Panc1 (cell line): ENCODE measurements around the gene RNASE11. TPM values are rescaled to one million over a fixed set of nuclear protein-coding genes. Genes with fewer than 3 reads are reported as not detected.

Experiments used
- ATAC-seq: fragments of 200-7000 bp; cut with Tn5 transposase; 2 replicates; pipeline ENCODE4 v1.9.1; 2020; ENCODE audit warnings: mild to moderate bottlenecking, moderate library complexity
- BruUV-seq: library from RNA; stranded (reverse); fragments of 400-500 nt; replicated peaks from 2 replicates; lab custom pipeline; 2021; lab: Mats Ljungman, UMichigan
- CTCF ChIA-PET: fragments of 300-600 bp; sonication (Branson Sonifier 250); formaldehyde crosslinking; loops from one replicate; lab custom pipeline; 2022; ENCODE audit warnings: antibody characterized with exemption; lab: Charles Lee
- POLR2A ChIA-PET: fragments of 300-600 bp; sonication (Branson Sonifier 250); formaldehyde crosslinking; loops from one replicate; lab custom pipeline; 2022; ENCODE audit warnings: antibody characterized with exemption; lab: Charles Lee
- DNase-seq: peaks from one replicate; pipeline ENCODE4 v3.0.0-alpha.2; 2010; ENCODE audit warnings: low read depth, low spot score
- H3K27ac ChIP-seq: 2 replicates; pipeline ENCODE4 v1.5.1; 2011; ENCODE audit warnings: mild to moderate bottlenecking, low read length, inconsistent platforms
- H3K27me3 ChIP-seq: fragments of 200-500 bp; sonication (Bioruptor generic); 2 replicates; pipeline ENCODE4 v1.6.0; 2014; ENCODE audit warnings: low read length, inconsistent platforms; ENCODE audit not compliant: control insufficient read depth, insufficient read depth
- H3K36me3 ChIP-seq: fragments of 200-500 bp; sonication (Bioruptor generic); 2 replicates; pipeline ENCODE4 v1.5.1; 2014; ENCODE audit warnings: inconsistent platforms, mild to moderate bottlenecking, low read length, moderate library complexity; ENCODE audit not compliant: control insufficient read depth, insufficient read depth
- H3K4me1 ChIP-seq: 2 replicates; pipeline ENCODE4 v1.5.1; 2011; ENCODE audit warnings: inconsistent platforms, mild to moderate bottlenecking, low read length, moderate library complexity; ENCODE audit not compliant: control insufficient read depth, insufficient read depth
- H3K4me3 ChIP-seq, 2 experiments: 2 replicates each; pipeline ENCODE4 v1.5.1; 2011 to 2012; ENCODE audit warnings: low read depth in 2 of 2, low read length in 2 of 2, mild to moderate bottlenecking in 2 of 2, inconsistent platforms in 1 of 2, moderate library complexity in 1 of 2
- H3K9me3 ChIP-seq: fragments of 200-500 bp; sonication (Bioruptor generic); 2 replicates; pipeline ENCODE4 v1.5.1; 2014; ENCODE audit warnings: low read depth, mild to moderate bottlenecking, inconsistent platforms, low read length, moderate library complexity; ENCODE audit not compliant: control insufficient read depth, insufficient read depth
- POLR2AphosphoS5 ChIP-seq: IDR thresholded peaks from 2 replicates; pipeline ENCODE4 v1.6.1; 2012; ENCODE audit warnings: mild to moderate bottlenecking, low read depth, low read length, moderate library complexity
- REST ChIP-seq, 2 experiments: IDR thresholded peaks; 2 replicates each; pipeline ENCODE4 v1.6.1; 2011 to 2012; ENCODE audit warnings: low read depth in 2 of 2, control low read depth in 1 of 2, low read length in 1 of 2, mild to moderate bottlenecking in 1 of 2, moderate library complexity in 1 of 2; ENCODE audit not compliant: insufficient read depth in 1 of 2
- SIN3A ChIP-seq: IDR thresholded peaks from 2 replicates; pipeline ENCODE4 v1.6.1; 2012; ENCODE audit warnings: low read depth, mild to moderate bottlenecking, low read length, moderate library complexity, borderline replicate concordance; ENCODE audit not compliant: insufficient read depth
- TCF7L2 ChIP-seq: IDR thresholded peaks from 2 replicates; pipeline ENCODE4 v1.6.1; 2011; ENCODE audit warnings: mild to moderate bottlenecking, low read depth, low read length, inconsistent platforms
- in situ Hi-C: cut with HindIII; loops from 2 replicates; pipeline ENCODE4 v1.10.0; 2016; ENCODE audit warnings: low sequenced_read_pairs, low pct_unique_long_range_greater_than_20kb
- intact Hi-C: fragments of 100-400 bp; cut with micrococcal nuclease; formaldehyde crosslinking; loops from one replicate; pipeline ENCODE4 v1.10.0; 2022; ENCODE audit not compliant: unreplicated experiment
- total RNA-seq: library from RNA; stranded (reverse); gene quantifications from one replicate; pipeline ENCODE4 v1.2.1, GENCODE V29; 2021; ENCODE audit not compliant: unreplicated experiment
- TF ChIP-seq, protein P1 (sequence below): fragments of 450-650 bp; IDR thresholded peaks from 2 replicates; pipeline ENCODE4 v1.5.1; 2017; ENCODE audit warnings: mild to moderate bottlenecking

The RNASE11 gene
- total RNA-seq, 1 experiment from 2014 or later = not detected

DNA sequence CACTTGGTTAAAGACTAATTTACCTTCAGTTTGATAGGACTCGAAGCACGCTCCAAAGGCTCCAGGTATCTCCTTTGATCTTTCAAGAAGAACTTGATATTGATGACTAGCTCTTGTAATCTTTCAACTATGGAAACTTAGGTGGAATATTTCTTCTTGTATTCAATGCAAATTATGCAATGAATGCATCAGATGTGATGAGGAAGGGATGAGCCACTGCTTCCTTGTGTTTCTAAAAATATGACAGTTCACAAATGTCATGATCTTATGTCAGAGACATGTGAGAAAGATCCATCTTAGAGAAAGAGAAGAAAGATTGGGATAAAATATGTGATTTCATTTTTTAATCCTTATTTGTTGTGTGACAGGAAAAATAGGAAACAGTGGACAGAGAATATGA is 36.9 kb downstream of the RNASE11 start:
- Histone ChIP-seq H3K9me3 (no peaks in the 10 kb centered on the region), H3K36me3 (no peaks in the 10 kb centered on the region), H3K4me3 (no peak overlapping the region), H3K4me1 (no peaks in the 10 kb centered on the region), H3K27me3 (no peaks in the 10 kb centered on the region), H3K27ac (no peak overlapping the region)
- intact Hi-C loops (no loop called here), in situ Hi-C loops (no loop called here)
- DNase-seq = no peak
- ATAC-seq = no peak
- CTCF ChIA-PET = no interaction called here
- TF ChIP-seq TCF7L2 (no peak), POLR2AphosphoS5 (no peak), SIN3A (no peak), REST (IDR thresholded peaks at IDR 0.05; ENCODE audit: insufficient read depth in 1 of 2, low read depth in 2 of 2, low read length in 1 of 2) (no peak)
- TF ChIP-seq, protein P1, sequence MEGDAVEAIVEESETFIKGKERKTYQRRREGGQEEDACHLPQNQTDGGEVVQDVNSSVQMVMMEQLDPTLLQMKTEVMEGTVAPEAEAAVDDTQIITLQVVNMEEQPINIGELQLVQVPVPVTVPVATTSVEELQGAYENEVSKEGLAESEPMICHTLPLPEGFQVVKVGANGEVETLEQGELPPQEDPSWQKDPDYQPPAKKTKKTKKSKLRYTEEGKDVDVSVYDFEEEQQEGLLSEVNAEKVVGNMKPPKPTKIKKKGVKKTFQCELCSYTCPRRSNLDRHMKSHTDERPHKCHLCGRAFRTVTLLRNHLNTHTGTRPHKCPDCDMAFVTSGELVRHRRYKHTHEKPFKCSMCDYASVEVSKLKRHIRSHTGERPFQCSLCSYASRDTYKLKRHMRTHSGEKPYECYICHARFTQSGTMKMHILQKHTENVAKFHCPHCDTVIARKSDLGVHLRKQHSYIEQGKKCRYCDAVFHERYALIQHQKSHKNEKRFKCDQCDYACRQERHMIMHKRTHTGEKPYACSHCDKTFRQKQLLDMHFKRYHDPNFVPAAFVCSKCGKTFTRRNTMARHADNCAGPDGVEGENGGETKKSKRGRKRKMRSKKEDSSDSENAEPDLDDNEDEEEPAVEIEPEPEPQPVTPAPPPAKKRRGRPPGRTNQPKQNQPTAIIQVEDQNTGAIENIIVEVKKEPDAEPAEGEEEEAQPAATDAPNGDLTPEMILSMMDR = no peak
- BruUV-seq = no TSS peak
- POLR2A ChIA-PET = no interaction called here

DNA sequence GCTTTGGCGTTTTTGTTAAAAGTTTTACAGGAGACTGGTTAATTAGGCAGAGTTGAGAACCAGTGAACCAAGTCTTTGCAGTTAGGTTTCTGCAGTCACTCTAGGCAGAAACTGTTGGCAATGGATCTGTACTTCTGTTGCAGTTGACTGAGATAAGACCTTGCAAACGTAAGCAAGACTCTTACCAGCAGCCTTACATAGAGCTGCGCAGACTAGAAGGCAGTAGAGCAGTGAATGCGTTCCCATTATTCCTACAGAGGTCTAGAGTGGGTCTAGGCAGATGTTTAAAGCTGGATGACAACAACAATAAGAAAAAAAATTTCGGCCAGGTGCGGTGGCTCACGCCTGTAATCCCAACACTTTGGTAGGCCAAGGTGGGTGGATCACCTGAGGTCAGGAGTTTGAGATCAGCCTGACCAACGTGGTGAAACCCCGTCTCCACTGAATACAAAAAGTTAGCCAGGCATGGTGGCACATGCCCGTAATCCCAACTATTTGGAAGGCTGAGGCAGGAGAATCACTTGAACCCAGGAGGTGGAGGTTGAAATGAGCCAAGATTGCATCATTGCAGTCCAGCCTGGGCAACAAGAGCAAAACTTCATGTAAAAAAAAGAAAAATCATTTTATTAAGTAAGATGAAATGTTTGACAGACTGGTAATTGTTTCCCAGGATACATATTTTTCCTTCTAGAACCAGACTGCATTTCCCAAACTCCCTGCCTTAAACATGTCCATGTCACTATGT is 39.2 kb downstream of the RNASE11 start:
- CTCF ChIA-PET = no interaction called here
- ATAC-seq (no peak), DNase-seq (no peak)
- BruUV-seq = no TSS peak
- POLR2A ChIA-PET = interaction anchor here (0.6 kb wide), 1 partner anchor 59 kb away, joined by 4 read pairs; no protein-coding TSS in a partner anchor
- Histone ChIP-seq H3K27me3 (0 out of 2 replicates have a peak, but pooled peaks cover 5% of the 10 kb centered on the region), H3K4me1 (no peaks in the 10 kb centered on the region), H3K27ac (no peak overlapping the region), H3K36me3 (no peaks in the 10 kb centered on the region), H3K9me3 (no peaks in the 10 kb centered on the region), H3K4me3 (no peak overlapping the region)
- in situ Hi-C loops (no loop called here), intact Hi-C loops (no loop called here)
- TF ChIP-seq TCF7L2 = no peak
- TF ChIP-seq SIN3A = no peak
- TF ChIP-seq POLR2AphosphoS5 = no peak
- TF ChIP-seq, protein P1 = no peak
- TF ChIP-seq REST (IDR thresholded peaks at IDR 0.05; ENCODE audit: insufficient read depth in 1 of 2, low read depth in 2 of 2, low read length in 1 of 2) = no peak
